IPS-NIHi7 (cell line): Measurements from ENCODE around the gene SLC35A3.
"Not testable (repeated sequence)": the region's sequence is repeated elsewhere in the genome, so short reads cannot be mapped to it uniquely, and the experiment has no call there.

Experiments
- DNase-seq: peaks from one replicate; pipeline ENCODE4 v3.0.0; 2012; ENCODE audit warnings: mixed read lengths; ENCODE audit errors: extremely low spot score

SLC35A3 gene

GRCh38 chr1:99972066-99972465 is 2.3 kb downstream of the SLC35A3 start:
- DNase-seq = not testable (repeated sequence)

DNA sequence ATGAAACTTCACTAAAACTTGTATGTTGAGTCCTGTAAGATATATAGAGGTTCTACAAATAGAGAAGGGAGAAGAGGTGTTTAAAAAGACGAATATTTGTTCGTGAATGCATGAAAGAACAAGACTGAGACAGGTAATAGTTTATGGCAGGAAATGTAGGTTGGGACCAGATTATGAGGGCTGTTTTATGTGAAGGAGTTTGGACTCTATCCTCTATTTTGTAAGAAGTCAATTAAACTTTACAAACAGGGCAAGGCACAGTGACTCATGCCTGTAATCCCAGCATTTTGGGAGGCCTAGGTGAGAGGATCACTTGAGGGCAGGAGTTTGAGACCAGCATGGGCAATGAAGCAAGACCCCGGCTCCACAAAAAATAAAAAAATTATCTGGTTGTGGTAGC is 5.7 kb downstream of the SLC35A3 start:
- DNase-seq = no peak

DNA sequence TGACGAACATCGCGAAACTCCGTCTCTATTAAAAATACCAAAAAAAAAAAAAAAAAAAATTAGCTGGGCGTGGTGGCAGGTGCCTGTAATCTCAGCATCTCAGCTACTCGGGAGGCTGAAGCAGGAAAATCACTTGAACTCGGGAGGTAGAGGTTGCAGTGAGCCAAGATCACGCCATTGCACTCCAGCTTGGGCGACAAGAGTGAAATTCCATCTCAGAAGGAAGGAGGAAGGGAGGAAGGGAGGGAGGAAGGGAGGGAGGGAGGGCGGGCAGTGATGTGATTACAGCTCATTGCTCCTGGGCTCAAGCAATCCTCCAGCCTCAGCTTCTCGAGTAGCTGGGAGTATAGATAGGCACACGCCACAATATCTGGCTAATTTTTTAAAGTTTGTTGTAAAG is 7.5 kb downstream of the SLC35A3 start:
- not testable (repeated sequence) for DNase-seq

GRCh38 chr1:99978218-99978617 is 8.4 kb downstream of the SLC35A3 start:
- DNase-seq = no peak

GRCh38 chr1:99979091-99979490 is 9.3 kb downstream of the SLC35A3 start:
- DNase-seq = no peak

- no peak for DNase-seq
These were observed 11.1 kb downstream of the SLC35A3 start for GRCh38 chr1:99980928-99981327.

DNA sequence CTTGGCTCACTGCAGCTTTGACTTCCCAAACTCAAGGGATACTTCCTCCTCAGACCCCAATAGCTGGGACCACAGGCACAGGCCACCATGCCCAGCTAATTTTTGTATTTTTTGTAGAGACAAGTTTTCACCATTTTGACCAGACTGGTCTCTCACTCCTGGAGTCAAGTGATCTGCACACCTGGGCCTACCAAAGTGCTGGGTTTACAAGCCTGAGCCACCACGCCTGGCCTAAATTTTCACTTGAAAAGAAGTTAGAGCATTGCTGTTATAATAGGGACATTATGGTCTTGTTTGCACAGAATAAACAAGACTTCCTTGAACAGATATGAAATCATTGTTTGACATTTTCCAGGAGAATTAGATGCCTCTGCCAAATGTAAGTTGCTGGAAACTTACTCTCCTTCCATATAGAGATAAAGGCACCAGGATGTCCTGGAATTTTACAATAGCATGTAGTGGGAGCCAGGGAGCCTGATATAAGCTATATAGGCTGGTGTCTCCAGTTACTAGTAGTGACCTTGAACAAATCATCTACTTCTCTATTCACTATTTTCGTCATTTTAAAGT is 16.9 kb downstream of the SLC35A3 start:
- no peak for DNase-seq

DNA sequence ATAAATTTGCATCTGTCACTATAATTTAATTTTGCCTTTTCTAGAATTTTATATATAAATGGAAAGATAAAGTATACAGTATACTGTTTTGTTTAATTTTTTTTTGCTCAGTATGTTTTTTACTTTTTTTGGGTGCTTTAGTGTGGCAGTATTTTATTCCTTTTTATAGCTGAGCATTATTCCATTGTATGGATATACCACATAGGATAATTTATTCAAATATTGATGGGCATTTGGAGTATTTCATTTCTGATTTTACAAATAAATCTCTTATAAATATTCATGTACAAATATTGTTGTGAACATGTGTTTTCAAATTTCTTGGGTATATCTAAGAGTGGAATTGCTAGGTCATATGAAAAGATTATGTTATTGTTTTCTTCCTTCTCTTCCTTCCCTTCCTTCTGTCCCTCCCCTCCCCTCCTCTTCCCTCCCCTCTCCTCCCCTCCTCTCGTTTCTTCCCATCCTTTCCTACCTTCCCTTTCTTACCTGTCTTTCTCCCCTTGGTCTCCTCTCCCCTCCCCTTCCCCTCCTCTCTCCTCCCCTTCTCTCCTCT is 18.5 kb downstream of the SLC35A3 start:
- DNase-seq = no peak

- no peak for DNase-seq
These were observed 22.4 kb downstream of the SLC35A3 start for GRCh38 chr1:99992044-99992722.

DNA sequence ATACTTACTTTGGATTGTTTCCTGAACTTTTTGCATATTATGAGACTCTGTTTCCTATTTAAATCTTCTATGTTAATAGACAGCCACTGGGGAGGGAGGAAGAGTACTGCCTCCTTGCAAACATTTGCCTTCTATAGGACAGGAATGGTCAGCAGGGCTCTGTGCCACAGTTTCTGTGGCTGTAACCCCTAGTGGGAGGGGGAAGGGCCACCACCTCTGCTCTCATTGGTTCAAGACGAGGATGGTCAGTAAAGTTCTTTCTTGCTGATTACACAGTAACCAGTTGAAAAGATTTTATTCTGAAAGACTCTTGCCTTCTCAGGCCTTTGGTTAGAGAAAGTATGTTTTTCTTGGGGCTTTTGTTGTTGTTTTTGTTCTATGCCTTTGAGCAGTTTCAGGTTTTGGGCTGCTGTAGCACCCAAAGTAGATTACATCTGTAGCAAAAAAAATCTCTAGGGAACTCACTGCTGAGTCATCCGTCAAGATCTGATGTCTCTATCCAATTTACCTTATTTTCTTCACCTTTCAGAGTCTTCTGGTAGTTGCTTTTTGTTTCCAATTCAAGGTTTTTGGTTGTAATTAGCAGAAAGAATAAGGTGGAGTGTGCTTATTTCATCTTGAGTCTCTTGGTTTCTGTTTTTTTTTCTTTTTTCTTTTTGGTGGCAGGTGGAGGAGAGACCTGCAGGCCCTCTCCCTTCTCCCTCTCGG is 23.1 kb downstream of the SLC35A3 start:
- no peak for DNase-seq

DNA sequence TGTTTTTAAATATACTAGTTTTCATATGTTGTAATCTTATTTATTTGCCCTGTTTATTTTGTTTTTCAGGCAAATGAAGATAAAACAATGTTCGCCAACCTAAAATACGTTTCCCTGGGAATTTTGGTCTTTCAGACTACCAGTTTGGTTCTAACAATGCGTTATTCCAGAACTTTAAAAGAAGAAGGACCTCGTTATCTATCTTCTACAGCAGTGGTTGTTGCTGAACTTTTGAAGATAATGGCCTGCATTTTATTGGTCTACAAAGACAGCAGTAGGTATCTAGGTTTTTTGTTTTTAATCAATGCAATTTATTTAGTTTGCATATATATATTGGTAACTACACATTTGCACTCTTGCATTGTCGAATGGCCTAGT is 23.7 kb downstream of the SLC35A3 start:
- DNase-seq = no peak

- no peak for DNase-seq
These were observed 24.7 kb downstream of the SLC35A3 start for GRCh38 chr1:99994496-99994895.

GRCh38 chr1:99996951-99997350 is 27.2 kb downstream of the SLC35A3 start:
- DNase-seq = no peak

DNA sequence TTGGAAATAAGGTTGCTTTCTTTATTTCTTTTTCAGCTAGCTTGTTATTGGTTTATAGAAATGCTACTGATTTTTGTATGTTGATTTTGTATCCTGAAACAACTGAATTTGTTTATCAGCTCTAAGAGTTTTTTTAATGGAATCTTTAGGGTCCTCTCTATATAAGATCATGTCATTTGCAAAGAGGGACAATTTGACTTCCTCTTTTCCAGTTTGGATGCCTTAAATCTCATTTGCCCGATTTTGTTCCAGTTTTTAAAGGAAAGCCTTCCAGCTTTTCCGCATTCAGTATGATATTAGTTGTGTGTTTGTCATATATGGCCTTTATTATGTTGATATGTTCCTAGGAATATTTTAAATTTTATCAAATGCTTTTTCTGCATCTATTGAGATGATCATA is 31.7 kb downstream of the SLC35A3 start:
- DNase-seq = no peak

DNA sequence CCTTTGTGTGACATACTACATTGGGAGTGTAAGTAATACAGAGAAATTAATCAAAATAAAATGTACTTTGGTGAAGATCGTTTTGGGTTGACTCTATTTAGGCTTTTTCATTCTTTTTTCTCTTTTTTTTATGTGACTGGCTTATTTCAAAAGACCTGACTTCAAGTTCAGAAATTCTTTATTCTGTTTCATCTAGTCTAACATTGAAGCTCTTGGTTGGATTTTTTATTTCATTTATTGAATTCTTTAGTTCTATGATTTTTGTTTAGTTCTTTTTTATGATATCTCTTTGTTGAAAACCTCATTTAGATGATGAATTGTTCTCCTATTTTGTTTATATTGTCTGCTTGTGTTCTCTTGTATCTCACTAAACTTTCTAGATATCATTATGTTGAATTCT is 35.6 kb downstream of the SLC35A3 start:
- DNase-seq = no peak

GRCh38 chr1:100006688-100007087 is 36.9 kb downstream of the SLC35A3 start:
- DNase-seq = no peak

DNA sequence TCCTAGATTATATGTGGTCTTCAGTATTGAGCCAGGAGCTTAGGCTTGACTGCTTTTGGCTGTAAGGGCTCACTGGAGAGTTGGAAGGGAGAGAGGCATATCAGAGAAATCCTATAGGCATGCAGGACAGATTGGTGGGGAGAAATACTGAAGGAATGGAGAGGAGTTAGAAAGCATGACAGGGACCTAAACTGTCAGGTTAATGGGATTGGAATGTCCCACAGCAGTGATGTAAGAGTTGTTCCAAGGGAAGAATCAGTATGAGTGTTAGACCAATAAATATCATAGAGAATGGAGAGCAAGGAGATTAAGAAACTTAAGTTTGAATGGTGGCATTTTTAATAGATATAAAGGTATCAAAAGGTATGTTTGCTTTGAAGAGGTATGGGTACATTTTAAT is 39.7 kb downstream of the SLC35A3 start:
- DNase-seq = no peak

- DNase-seq = no peak
These were observed 41.0 kb downstream of the SLC35A3 start for GRCh38 chr1:100010804-100011203.

DNA sequence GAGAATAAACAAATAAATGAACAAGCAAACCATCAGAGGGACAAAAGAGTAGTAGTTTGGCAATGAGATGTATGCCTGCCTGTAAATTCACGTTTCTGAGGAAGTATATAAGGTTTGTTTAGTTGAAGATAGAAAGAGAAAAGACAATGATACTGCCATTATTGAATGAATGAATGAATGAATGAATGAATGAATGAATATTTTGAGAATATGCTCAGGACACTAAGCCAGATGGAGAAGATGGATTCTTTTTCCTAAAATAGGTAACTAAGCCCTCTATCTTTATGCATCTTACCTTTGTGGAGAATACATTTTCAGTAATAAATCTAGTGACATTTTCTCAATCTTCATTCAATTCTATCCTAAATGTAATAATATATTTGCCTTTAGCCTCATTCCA is 49.4 kb downstream of the SLC35A3 start:
- no peak for DNase-seq

DNA sequence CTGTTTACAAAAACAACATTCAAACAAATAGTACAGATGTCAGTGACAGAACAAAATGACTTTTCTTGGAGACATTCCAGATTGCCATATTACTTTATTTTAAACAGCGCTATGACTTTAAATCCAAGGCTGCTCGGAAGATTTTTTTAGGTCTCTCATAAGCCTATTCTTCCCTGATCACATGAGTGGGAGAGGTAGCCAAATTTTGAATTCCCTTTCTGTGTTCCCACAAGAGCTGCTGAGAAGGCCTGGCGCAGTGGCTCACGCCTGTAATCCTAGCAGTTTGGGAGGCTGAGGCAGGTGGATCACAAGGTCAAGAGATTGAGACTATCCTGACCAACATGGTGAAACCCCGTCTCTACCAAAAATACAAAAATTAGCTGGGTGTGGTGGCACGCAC is 53.7 kb downstream of the SLC35A3 start:
- DNase-seq = no peak

- no peak for DNase-seq
These were observed 57.4 kb downstream of the SLC35A3 start for GRCh38 chr1:100027212-100027611.

DNA sequence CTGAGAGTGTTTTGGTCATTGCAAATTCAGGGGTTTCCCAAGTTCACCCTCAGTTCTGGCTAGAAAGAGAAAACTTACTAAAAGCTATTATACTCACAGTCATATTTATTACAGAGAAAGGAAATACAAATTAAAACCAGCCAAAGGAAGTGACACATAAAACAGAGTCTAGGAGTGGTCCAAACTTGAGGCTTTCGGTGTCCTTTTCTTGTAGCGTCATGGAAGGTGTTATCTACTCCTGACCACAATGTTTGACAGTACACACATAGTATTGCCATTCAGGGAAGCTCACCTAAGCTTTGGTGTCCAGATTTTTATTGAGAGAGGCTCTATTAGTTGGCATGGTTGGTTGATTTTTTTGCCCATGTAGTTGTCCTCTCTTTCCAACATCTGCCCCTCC is 59.0 kb downstream of the SLC35A3 start:
- DNase-seq = no peak

DNA sequence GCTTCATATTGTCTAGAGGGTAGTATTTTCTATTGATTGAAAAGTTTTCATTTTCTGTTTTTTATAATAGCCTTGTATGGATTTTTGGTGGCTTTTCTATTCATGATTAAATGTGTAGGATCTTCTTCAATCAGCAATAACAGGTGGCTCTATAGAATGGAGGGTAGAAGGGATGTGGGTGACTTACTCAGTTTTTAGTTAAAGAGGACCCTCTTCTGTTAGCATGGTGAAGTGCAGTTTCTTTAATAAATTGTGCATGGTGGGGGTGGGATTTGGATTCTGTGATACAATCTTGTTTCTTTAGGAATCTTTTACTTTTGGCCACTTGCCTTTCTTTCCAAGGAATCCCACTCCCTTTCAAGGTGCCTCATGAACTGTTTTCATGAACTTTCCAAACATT is 64.7 kb downstream of the SLC35A3 start:
- peak; percentile 31 for DNase-seq
